Breast epithelium (tissue), 4 donors: ENCODE data around the gene PDLIM7. TPM values are rescaled to one million over a fixed set of nuclear protein-coding genes. Genes with fewer than 3 reads are reported as not detected.
"Not testable (repeated sequence)": the region's sequence is repeated elsewhere in the genome, so short reads cannot be mapped to it uniquely, and the experiment has no call there.

Experiments
- DNase-seq, 2 donors: peaks; one replicate each; pipeline ENCODE4 v3.0.0-alpha.2; 2019; ENCODE audit warnings: low spot score in 2 of 2
- H3K27ac ChIP-seq, 2 donors: fragments of 200-600 bp; sonication (generic) in 1 of 2; one replicate each; pipeline ENCODE4 v1.5.1; 2016 to 2019; ENCODE audit warnings: mild to moderate bottlenecking in 1 of 2
- H3K27me3 ChIP-seq, 2 donors: fragments of 200-600 bp; sonication (generic) in 1 of 2; one replicate each; pipeline versions ENCODE4 v1.5.1 to v1.6.0; 2017 to 2019; ENCODE audit warnings: control low read depth in 1 of 2, mild to moderate bottlenecking in 1 of 2
- H3K36me3 ChIP-seq: fragments of 200-600 bp; one replicate; pipeline ENCODE4 v1.5.1; 2019
- H3K4me1 ChIP-seq, 2 donors: fragments of 200-600 bp; sonication (generic); one replicate each; pipeline ENCODE4 v1.5.1; 2016 to 2019; ENCODE audit warnings: control low read depth in 1 of 2
- H3K4me3 ChIP-seq, 3 donors: fragments of 200-600 bp; sonication (generic); 1 replicate in 2 of 3; 2 replicates in 1 of 3; pipeline ENCODE4 v1.5.1; 2016 to 2019; ENCODE audit warnings: mild to moderate bottlenecking in 3 of 3, moderate library complexity in 2 of 3
- H3K9me3 ChIP-seq, 2 donors: fragments of 200-600 bp; sonication (generic) in 1 of 2; one replicate each; pipeline ENCODE4 v1.5.1; 2016 to 2019; ENCODE audit warnings: control low read depth in 1 of 2
- POLR2A ChIP-seq: fragments of 450-650 bp; IDR thresholded peaks from one replicate; pipeline ENCODE4 v1.6.1; 2016; ENCODE audit warnings: antibody characterized with exemption, mild to moderate bottlenecking, moderate library complexity
- POLR2AphosphoS5 ChIP-seq, 3 donors: sonication (generic); formaldehyde crosslinking; IDR thresholded peaks; one replicate each; pipeline ENCODE4 v1.6.1; 2017; ENCODE audit warnings: antibody characterized with exemption in 3 of 3
- intact Hi-C: fragments of 100-400 bp; cut with DNase I; formaldehyde crosslinking; loops from one replicate; pipeline ENCODE4 v1.15.1; 2023; ENCODE audit warnings: low total_unique reads
- total RNA-seq, 3 donors: library from RNA; depleted of rRNA; stranded (reverse); fragments of >200 nt; gene quantifications; one replicate each; pipeline ENCODE4 v1.1.0, GENCODE V29; 2016
- TF ChIP-seq, protein P1 (sequence below), 3 donors: fragments of 450-650 bp; IDR thresholded peaks; one replicate each; pipeline ENCODE4 v1.5.1; 2016 to 2017; ENCODE audit warnings: antibody characterized with exemption in 3 of 3, mild to moderate bottlenecking in 3 of 3, moderate library complexity in 3 of 3

Gene PDLIM7
- total RNA-seq, 3 donors from 2014 or later: 17.1 to 61.9 (median 42.6) TPM

- no peak for TF ChIP-seq POLR2AphosphoS5 (IDR thresholded peaks at IDR 0.05)
- TF ChIP-seq POLR2A: no peak
- TF ChIP-seq, protein P1, sequence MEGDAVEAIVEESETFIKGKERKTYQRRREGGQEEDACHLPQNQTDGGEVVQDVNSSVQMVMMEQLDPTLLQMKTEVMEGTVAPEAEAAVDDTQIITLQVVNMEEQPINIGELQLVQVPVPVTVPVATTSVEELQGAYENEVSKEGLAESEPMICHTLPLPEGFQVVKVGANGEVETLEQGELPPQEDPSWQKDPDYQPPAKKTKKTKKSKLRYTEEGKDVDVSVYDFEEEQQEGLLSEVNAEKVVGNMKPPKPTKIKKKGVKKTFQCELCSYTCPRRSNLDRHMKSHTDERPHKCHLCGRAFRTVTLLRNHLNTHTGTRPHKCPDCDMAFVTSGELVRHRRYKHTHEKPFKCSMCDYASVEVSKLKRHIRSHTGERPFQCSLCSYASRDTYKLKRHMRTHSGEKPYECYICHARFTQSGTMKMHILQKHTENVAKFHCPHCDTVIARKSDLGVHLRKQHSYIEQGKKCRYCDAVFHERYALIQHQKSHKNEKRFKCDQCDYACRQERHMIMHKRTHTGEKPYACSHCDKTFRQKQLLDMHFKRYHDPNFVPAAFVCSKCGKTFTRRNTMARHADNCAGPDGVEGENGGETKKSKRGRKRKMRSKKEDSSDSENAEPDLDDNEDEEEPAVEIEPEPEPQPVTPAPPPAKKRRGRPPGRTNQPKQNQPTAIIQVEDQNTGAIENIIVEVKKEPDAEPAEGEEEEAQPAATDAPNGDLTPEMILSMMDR (IDR thresholded peaks at IDR 0.05): no peak
- Histone ChIP-seq H3K4me1 (peaks cover 9 to 11% of the 10 kb centered on the region in 2 donors), H3K36me3 (no peaks in the 10 kb centered on the region), H3K27me3 (no peaks in the 10 kb centered on the region), H3K4me3 (no peak overlapping the region), H3K27ac (no peak overlapping the region), H3K9me3 (no peaks in the 10 kb centered on the region)
- peak in 1 of 2 donors; percentile 36 for DNase-seq
- intact Hi-C loops: no loop called here
These were observed 37.7 kb upstream of the PDLIM7 start for GRCh38 chr5:177535125-177535524.

- peak in 1 of 2 donors; percentile 22 for DNase-seq
- H3K27me3 ChIP-seq, H3K9me3 ChIP-seq, intact Hi-C loops, H3K36me3 ChIP-seq, H3K4me3 ChIP-seq, H3K27ac ChIP-seq: not testable (repeated sequence)
- H3K4me1 ChIP-seq: peaks cover 9 to 11% of the 10 kb centered on the region in 2 donors
These were observed 37.0 kb upstream of the PDLIM7 start for GRCh38 chr5:177534433-177534832.

- H3K36me3 ChIP-seq: no peaks in the 10 kb centered on the region
- DNase-seq: peak in 1 of 2 donors; percentile 19
These were observed 34.0 kb upstream of the PDLIM7 start for GRCh38 chr5:177531209-177531940.

DNA sequence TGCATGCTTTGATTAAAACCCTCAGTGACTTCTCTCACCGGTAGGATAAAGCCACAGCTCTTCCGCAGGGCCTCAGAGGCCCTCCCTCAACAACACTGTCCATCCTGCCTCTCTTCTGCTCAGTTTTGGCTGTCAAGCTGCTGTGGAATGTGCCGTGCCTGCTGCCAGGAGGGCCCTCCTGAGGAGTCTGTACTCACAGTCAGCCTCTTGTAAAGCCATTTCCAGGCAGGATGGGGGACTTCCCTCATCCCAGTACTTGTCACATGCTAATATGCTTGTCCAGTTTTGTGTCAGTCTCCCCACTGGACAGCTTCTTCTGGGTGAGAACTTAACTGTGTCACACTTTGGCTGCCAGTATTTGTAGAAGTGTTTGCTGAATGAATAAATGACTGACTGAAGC is 33.2 kb upstream of the PDLIM7 start:
- Histone ChIP-seq H3K4me3 (no peak overlapping the region), H3K27me3 (no peaks in the 10 kb centered on the region), H3K36me3 (no peaks in the 10 kb centered on the region), H3K4me1 (no peaks in the 10 kb centered on the region), H3K27ac (no peak overlapping the region), H3K9me3 (no peaks in the 10 kb centered on the region)
- peak in 1 of 2 donors; percentile 0 for DNase-seq
- intact Hi-C loops: loop anchor here (1.0 kb wide), 1 partner anchor 36 kb away; no protein-coding TSS in a partner anchor
- TF ChIP-seq POLR2AphosphoS5 (IDR thresholded peaks at IDR 0.05): no peak
- TF ChIP-seq, protein P1 (IDR thresholded peaks at IDR 0.05): no peak

More at GRCh38 chr5:177531209-177531940, 34.0 kb upstream of the PDLIM7 start:
- intact Hi-C loops: loop anchor here (1.0 kb wide), 1 partner anchor 37 kb away; no protein-coding TSS in a partner anchor
- Histone ChIP-seq H3K4me1 (no peaks in the 10 kb centered on the region), H3K27me3 (no peaks in the 10 kb centered on the region), H3K4me3 (no peak overlapping the region), H3K27ac (no peak overlapping the region), H3K9me3 (no peaks in the 10 kb centered on the region)
- no peak for TF ChIP-seq POLR2AphosphoS5 (IDR thresholded peaks at IDR 0.05)
- TF ChIP-seq, protein P1 (IDR thresholded peaks at IDR 0.05): no peak
- no peak for TF ChIP-seq POLR2A

GRCh38 chr5:177529247-177530203 is 32.1 kb upstream of the PDLIM7 start:
- Histone ChIP-seq H3K27me3 (no peaks in the 10 kb centered on the region), H3K27ac (peak overlapping the region in 1 of 2 donors; percentile 7), H3K9me3 (no peaks in the 10 kb centered on the region), H3K4me1 (no peaks in the 10 kb centered on the region), H3K4me3 (no peak overlapping the region), H3K36me3 (no peaks in the 10 kb centered on the region)
- intact Hi-C loops: no loop called here
- DNase-seq: peak in 1 of 2 donors; percentile 17
- TF ChIP-seq POLR2AphosphoS5 (IDR thresholded peaks at IDR 0.05) (no peak), POLR2A (no peak)
